SK-N-SH treated with all-trans-retinoic acid at 6 μM for 48 hours (cell line): ENCODE measurements around the gene URB1.

Source experiments
- ISL1 ChIP-seq: fragments of 250-450 bp; sonication (Bioruptor Pico); IDR thresholded peaks from 2 replicates; pipeline ENCODE4 v2.1.2; 2022; ENCODE audit warnings: mild to moderate bottlenecking, moderate library complexity
- TOX ChIP-seq: fragments of 250-450 bp; sonication (Bioruptor Pico); IDR thresholded peaks from 2 replicates; pipeline ENCODE4 v1.8.0; 2021; ENCODE audit warnings: mild to moderate bottlenecking, moderate library complexity, borderline replicate concordance
- ZFP30 ChIP-seq: fragments of 450-650 bp; formaldehyde crosslinking; IDR thresholded peaks from 2 replicates; pipeline ENCODE4 v1.5.0; 2022; ENCODE audit warnings: mild to moderate bottlenecking, moderate library complexity
- ZNF8 ChIP-seq: fragments of 450-650 bp; formaldehyde crosslinking; IDR thresholded peaks from 2 replicates; pipeline ENCODE4 v1.5.0; 2020; ENCODE audit warnings: mild to moderate bottlenecking, moderate library complexity
- TF ChIP-seq, protein P1 (sequence below): fragments of 250-450 bp; sonication (Bioruptor Pico); IDR thresholded peaks from 2 replicates; pipeline ENCODE4 v1.8.0; 2020; ENCODE audit warnings: mild to moderate bottlenecking, moderate library complexity, borderline replicate concordance
- TF ChIP-seq, protein P2 (sequence below): fragments of 250-450 bp; sonication (Bioruptor Pico); IDR thresholded peaks from 2 replicates; pipeline ENCODE4 v1.8.0; 2021; ENCODE audit warnings: low read depth, mild to moderate bottlenecking, moderate library complexity, borderline replicate concordance

DNA sequence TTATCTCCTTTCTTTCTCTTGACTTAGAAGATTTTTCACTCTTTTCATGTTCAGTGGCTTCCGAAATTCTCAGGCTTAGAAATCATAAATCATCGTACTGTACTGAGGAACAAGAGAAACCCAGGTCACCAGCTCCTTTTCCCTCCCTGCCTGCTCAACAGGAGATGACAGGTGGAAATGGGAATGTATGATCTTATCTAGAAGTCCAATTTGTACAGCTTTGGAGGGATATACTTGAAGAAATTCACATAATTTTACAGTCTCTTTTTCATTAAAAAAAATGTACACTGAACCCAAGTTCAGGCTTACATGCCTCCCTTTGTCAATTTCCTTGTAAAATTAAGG, 31.4 kb upstream of the URB1 start:
- TF ChIP-seq ZFP30: no peak
- no peak for TF ChIP-seq ISL1 (CRISPR knock-in tag)
- TF ChIP-seq ZNF8 (CRISPR knock-in tag): no peak
- TF ChIP-seq, protein P1, sequence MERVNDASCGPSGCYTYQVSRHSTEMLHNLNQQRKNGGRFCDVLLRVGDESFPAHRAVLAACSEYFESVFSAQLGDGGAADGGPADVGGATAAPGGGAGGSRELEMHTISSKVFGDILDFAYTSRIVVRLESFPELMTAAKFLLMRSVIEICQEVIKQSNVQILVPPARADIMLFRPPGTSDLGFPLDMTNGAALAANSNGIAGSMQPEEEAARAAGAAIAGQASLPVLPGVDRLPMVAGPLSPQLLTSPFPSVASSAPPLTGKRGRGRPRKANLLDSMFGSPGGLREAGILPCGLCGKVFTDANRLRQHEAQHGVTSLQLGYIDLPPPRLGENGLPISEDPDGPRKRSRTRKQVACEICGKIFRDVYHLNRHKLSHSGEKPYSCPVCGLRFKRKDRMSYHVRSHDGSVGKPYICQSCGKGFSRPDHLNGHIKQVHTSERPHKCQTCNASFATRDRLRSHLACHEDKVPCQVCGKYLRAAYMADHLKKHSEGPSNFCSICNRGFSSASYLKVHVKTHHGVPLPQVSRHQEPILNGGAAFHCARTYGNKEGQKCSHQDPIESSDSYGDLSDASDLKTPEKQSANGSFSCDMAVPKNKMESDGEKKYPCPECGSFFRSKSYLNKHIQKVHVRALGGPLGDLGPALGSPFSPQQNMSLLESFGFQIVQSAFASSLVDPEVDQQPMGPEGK (CRISPR knock-in tag): no peak
- TF ChIP-seq TOX (CRISPR knock-in tag): no peak
- TF ChIP-seq, protein P2, sequence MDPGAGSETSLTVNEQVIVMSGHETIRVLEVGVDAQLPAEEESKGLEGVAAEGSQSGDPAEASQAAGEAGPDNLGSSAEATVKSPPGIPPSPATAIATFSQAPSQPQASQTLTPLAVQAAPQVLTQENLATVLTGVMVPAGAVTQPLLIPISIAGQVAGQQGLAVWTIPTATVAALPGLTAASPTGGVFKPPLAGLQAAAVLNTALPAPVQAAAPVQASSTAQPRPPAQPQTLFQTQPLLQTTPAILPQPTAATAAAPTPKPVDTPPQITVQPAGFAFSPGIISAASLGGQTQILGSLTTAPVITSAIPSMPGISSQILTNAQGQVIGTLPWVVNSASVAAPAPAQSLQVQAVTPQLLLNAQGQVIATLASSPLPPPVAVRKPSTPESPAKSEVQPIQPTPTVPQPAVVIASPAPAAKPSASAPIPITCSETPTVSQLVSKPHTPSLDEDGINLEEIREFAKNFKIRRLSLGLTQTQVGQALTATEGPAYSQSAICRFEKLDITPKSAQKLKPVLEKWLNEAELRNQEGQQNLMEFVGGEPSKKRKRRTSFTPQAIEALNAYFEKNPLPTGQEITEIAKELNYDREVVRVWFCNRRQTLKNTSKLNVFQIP: no peak
